Measurements from ENCODE around the gene RXFP3. TPM values are rescaled to one million over a fixed set of nuclear protein-coding genes. Genes with fewer than 3 reads are reported as not detected.
"Not testable (repeated sequence)": the region's sequence is repeated elsewhere in the genome, so short reads cannot be mapped to it uniquely, and the experiment has no call there.

Gene RXFP3
- total and polyA plus RNA-seq, 3 experiments from 2014 or later = not detected

- Mint-ChIP-seq H3K4me1 (peaks cover 1 to 10% (median 2%) of the 10 kb centered on the region in 3 donors), H3K36me3 (no peaks in the 10 kb centered on the region), H3K27me3 (peaks cover 25 to 72% of the 10 kb centered on the region in 2 donors), H3K9me3 (peaks cover 0 to 2% (median 0%) of the 10 kb centered on the region in 5 donors), H3K27ac (no peak overlapping the region), H3K4me3 (no peak overlapping the region)
- Histone ChIP-seq H3K36me3 (ENCODE audit: insufficient read depth, low read length) (no peaks in the 10 kb centered on the region), H3K27ac (ENCODE audit: low read depth, low read length) (no peak overlapping the region), H3K4me1 (ENCODE audit: insufficient read depth, low read length) (no peaks in the 10 kb centered on the region), H3K27me3 (ENCODE audit: insufficient read depth, low read length, poor library complexity, severe bottlenecking) (peaks cover 5% of the 10 kb centered on the region), H3K9me3 (ENCODE audit: low read length) (no peaks in the 10 kb centered on the region), H3K4me3 (ENCODE audit: low read length) (no peak overlapping the region)
- CTCF ChIA-PET = no interaction called here
- no peak for DNase-seq
- POLR2A ChIA-PET = no interaction called here
Measured at GRCh38 chr5:33894566-33894965, 41.6 kb upstream of the RXFP3 start.

GRCh38 chr5:33901156-33901555, 35.0 kb upstream of the RXFP3 start:
- H3K27ac ChIP-seq (ENCODE audit: low read depth, low read length) = no peak overlapping the region
- no peaks in the 10 kb centered on the region for H3K4me1 ChIP-seq (ENCODE audit: insufficient read depth, low read length)
- H3K27me3 ChIP-seq (ENCODE audit: insufficient read depth, low read length, poor library complexity, severe bottlenecking) = no peaks in the 10 kb centered on the region
- H3K27ac Mint-ChIP-seq = no peak overlapping the region
- ChIA-PET CTCF (no interaction called here), POLR2A (no interaction called here)
- DNase-seq = no peak
- no peak overlapping the region for H3K4me3 Mint-ChIP-seq
- H3K4me1 Mint-ChIP-seq = peaks cover 0 to 6% (median 0%) of the 10 kb centered on the region in 3 donors
- H3K9me3 Mint-ChIP-seq = peaks cover 9 to 28% (median 17%) of the 10 kb centered on the region in 5 donors
- no peaks in the 10 kb centered on the region for H3K36me3 Mint-ChIP-seq
- no peaks in the 10 kb centered on the region for H3K36me3 ChIP-seq (ENCODE audit: insufficient read depth, low read length)
- H3K9me3 ChIP-seq (ENCODE audit: low read length) = no peaks in the 10 kb centered on the region
- peaks cover 4 to 31% of the 10 kb centered on the region in 2 donors for H3K27me3 Mint-ChIP-seq
- no peak overlapping the region for H3K4me3 ChIP-seq (ENCODE audit: low read length)

- peaks cover 26 to 45% (median 28%) of the 10 kb centered on the region in 5 donors for H3K9me3 Mint-ChIP-seq
- H3K27ac Mint-ChIP-seq = no peak overlapping the region
- H3K27me3 Mint-ChIP-seq = peaks cover 4 to 19% of the 10 kb centered on the region in 2 donors
- peaks cover 0 to 4% (median 0%) of the 10 kb centered on the region in 3 donors for H3K36me3 Mint-ChIP-seq
- peaks cover 0 to 6% (median 0%) of the 10 kb centered on the region in 3 donors for H3K4me1 Mint-ChIP-seq
- ChIA-PET POLR2A (no interaction called here), CTCF (no interaction called here)
- Histone ChIP-seq H3K4me3 (ENCODE audit: low read length) (no peak overlapping the region), H3K4me1 (ENCODE audit: insufficient read depth, low read length) (no peaks in the 10 kb centered on the region), H3K27ac (ENCODE audit: low read depth, low read length) (no peak overlapping the region), H3K9me3 (ENCODE audit: low read length) (no peaks in the 10 kb centered on the region), H3K36me3 (ENCODE audit: insufficient read depth, low read length) (no peaks in the 10 kb centered on the region), H3K27me3 (ENCODE audit: insufficient read depth, low read length, poor library complexity, severe bottlenecking) (no peaks in the 10 kb centered on the region)
- no peak for DNase-seq
- no peak overlapping the region for H3K4me3 Mint-ChIP-seq
Measured at GRCh38 chr5:33903118-33903517, 33.1 kb upstream of the RXFP3 start.

GRCh38 chr5:33905381-33905780, 30.8 kb upstream of the RXFP3 start:
- Mint-ChIP-seq H3K9me3 (peaks cover 29 to 51% (median 32%) of the 10 kb centered on the region in 5 donors), H3K36me3 (peaks cover 0 to 9% (median 0%) of the 10 kb centered on the region in 3 donors), H3K27ac (no peak overlapping the region), H3K4me3 (no peak overlapping the region), H3K4me1 (no peaks in the 10 kb centered on the region), H3K27me3 (peaks cover 9 to 21% of the 10 kb centered on the region in 2 donors)
- no peaks in the 10 kb centered on the region for H3K27me3 ChIP-seq (ENCODE audit: insufficient read depth, low read length, poor library complexity, severe bottlenecking)
- H3K36me3 ChIP-seq (ENCODE audit: insufficient read depth, low read length) = no peaks in the 10 kb centered on the region
- H3K27ac ChIP-seq (ENCODE audit: low read depth, low read length) = no peak overlapping the region
- no peak overlapping the region for H3K4me3 ChIP-seq (ENCODE audit: low read length)
- POLR2A ChIA-PET = no interaction called here
- no peak for DNase-seq
- CTCF ChIA-PET = no interaction called here
- H3K9me3 ChIP-seq (ENCODE audit: low read length) = no peaks in the 10 kb centered on the region
- no peaks in the 10 kb centered on the region for H3K4me1 ChIP-seq (ENCODE audit: insufficient read depth, low read length)

GRCh38 chr5:33906248-33906647, 29.9 kb upstream of the RXFP3 start:
- POLR2A ChIA-PET; DNase-seq; H3K36me3 ChIP-seq (ENCODE audit: insufficient read depth, low read length); H3K27ac ChIP-seq (ENCODE audit: low read depth, low read length); H3K4me3 ChIP-seq (ENCODE audit: low read length); H3K9me3 ChIP-seq (ENCODE audit: low read length); H3K27ac Mint-ChIP-seq; H3K4me1 Mint-ChIP-seq; H3K4me1 ChIP-seq (ENCODE audit: insufficient read depth, low read length); CTCF ChIA-PET; H3K27me3 ChIP-seq (ENCODE audit: insufficient read depth, low read length, poor library complexity, severe bottlenecking); H3K36me3 Mint-ChIP-seq: not testable (repeated sequence)
- Mint-ChIP-seq H3K4me3 (peak overlapping the region in 1 of 7 donors; percentile 18), H3K9me3 (peaks cover 29 to 51% (median 32%) of the 10 kb centered on the region in 5 donors), H3K27me3 (peaks cover 10 to 26% of the 10 kb centered on the region in 2 donors)

GRCh38 chr5:33914844-33915243, 21.3 kb upstream of the RXFP3 start:
- POLR2A ChIA-PET; H3K9me3 ChIP-seq (ENCODE audit: low read length); DNase-seq: not testable (repeated sequence)

GRCh38 chr5:33921002-33921401, 15.2 kb upstream of the RXFP3 start:
- no peaks in the 10 kb centered on the region for H3K4me1 Mint-ChIP-seq
- peaks cover 18 to 33% (median 26%) of the 10 kb centered on the region in 5 donors for H3K9me3 Mint-ChIP-seq
- ChIA-PET CTCF (no interaction called here), POLR2A (no interaction called here)
- Histone ChIP-seq H3K4me1 (ENCODE audit: insufficient read depth, low read length) (no peaks in the 10 kb centered on the region), H3K4me3 (ENCODE audit: low read length) (no peak overlapping the region), H3K27me3 (ENCODE audit: insufficient read depth, low read length, poor library complexity, severe bottlenecking) (no peaks in the 10 kb centered on the region), H3K9me3 (ENCODE audit: low read length) (no peaks in the 10 kb centered on the region), H3K36me3 (ENCODE audit: insufficient read depth, low read length) (no peaks in the 10 kb centered on the region), H3K27ac (ENCODE audit: low read depth, low read length) (no peak overlapping the region)
- H3K27ac Mint-ChIP-seq = no peak overlapping the region
- no peak for DNase-seq
- H3K4me3 Mint-ChIP-seq = no peak overlapping the region
- peaks cover 18 to 45% of the 10 kb centered on the region in 2 donors for H3K27me3 Mint-ChIP-seq
- H3K36me3 Mint-ChIP-seq = peaks cover 0 to 5% (median 0%) of the 10 kb centered on the region in 3 donors

More at GRCh38 chr5:33914844-33915243, 21.3 kb upstream of the RXFP3 start:
- peaks cover 2 to 30% of the 10 kb centered on the region in 2 donors for H3K27me3 Mint-ChIP-seq
- H3K36me3 ChIP-seq (ENCODE audit: insufficient read depth, low read length); H3K4me1 ChIP-seq (ENCODE audit: insufficient read depth, low read length); H3K27me3 ChIP-seq (ENCODE audit: insufficient read depth, low read length, poor library complexity, severe bottlenecking); H3K4me3 ChIP-seq (ENCODE audit: low read length); CTCF ChIA-PET; H3K27ac Mint-ChIP-seq; H3K27ac ChIP-seq (ENCODE audit: low read depth, low read length); H3K4me1 Mint-ChIP-seq; H3K36me3 Mint-ChIP-seq; H3K4me3 Mint-ChIP-seq: not testable (repeated sequence)
- peaks cover 25 to 44% (median 30%) of the 10 kb centered on the region in 5 donors for H3K9me3 Mint-ChIP-seq

GRCh38 chr5:33925278-33925677, 10.9 kb upstream of the RXFP3 start:
- Mint-ChIP-seq H3K4me3 (no peak overlapping the region), H3K4me1 (no peaks in the 10 kb centered on the region), H3K9me3 (peaks cover 0 to 4% (median under 1%) of the 10 kb centered on the region in 5 donors), H3K36me3 (no peaks in the 10 kb centered on the region), H3K27ac (no peak overlapping the region), H3K27me3 (peaks cover 16 to 41% of the 10 kb centered on the region in 2 donors)
- Histone ChIP-seq H3K9me3 (ENCODE audit: low read length) (no peaks in the 10 kb centered on the region), H3K36me3 (ENCODE audit: insufficient read depth, low read length) (no peaks in the 10 kb centered on the region), H3K27me3 (ENCODE audit: insufficient read depth, low read length, poor library complexity, severe bottlenecking) (no peaks in the 10 kb centered on the region), H3K4me3 (ENCODE audit: low read length) (no peak overlapping the region), H3K4me1 (ENCODE audit: insufficient read depth, low read length) (no peaks in the 10 kb centered on the region), H3K27ac (ENCODE audit: low read depth, low read length) (no peak overlapping the region)
- CTCF ChIA-PET = interaction anchor here (1.2 kb wide), 1 partner anchor 9 kb away, joined by 4 read pairs; no protein-coding TSS in a partner anchor
- no peak for DNase-seq
- POLR2A ChIA-PET = no interaction called here

- Mint-ChIP-seq H3K27ac (no peak overlapping the region), H3K4me1 (no peaks in the 10 kb centered on the region), H3K27me3 (peaks cover 3 to 26% of the 10 kb centered on the region in 2 donors), H3K4me3 (no peak overlapping the region), H3K36me3 (no peaks in the 10 kb centered on the region), H3K9me3 (no peaks in the 10 kb centered on the region)
- H3K27ac ChIP-seq (ENCODE audit: low read depth, low read length) = no peak overlapping the region
- CTCF ChIA-PET = no interaction called here
- DNase-seq = no peak
- H3K36me3 ChIP-seq (ENCODE audit: insufficient read depth, low read length) = no peaks in the 10 kb centered on the region
- no peaks in the 10 kb centered on the region for H3K4me1 ChIP-seq (ENCODE audit: insufficient read depth, low read length)
- H3K4me3 ChIP-seq (ENCODE audit: low read length) = no peak overlapping the region
- no peaks in the 10 kb centered on the region for H3K27me3 ChIP-seq (ENCODE audit: insufficient read depth, low read length, poor library complexity, severe bottlenecking)
- no peaks in the 10 kb centered on the region for H3K9me3 ChIP-seq (ENCODE audit: low read length)
- POLR2A ChIA-PET = no interaction called here
Measured at GRCh38 chr5:33927685-33928084, 8.5 kb upstream of the RXFP3 start.
